Peyer's patch (tissue), 4 donors: Measurements from ENCODE around the gene VCAM1.

Source experiments
- CTCF ChIP-seq, 6 experiments: fragments of 450-650 bp in 4 of 6; fragments of 200-600 bp in 2 of 6; sonication (generic) in 1 of 6; IDR thresholded peaks; one replicate each; pipeline ENCODE4 v1.5.1; 2017 to 2019; ENCODE audit warnings: antibody characterized with exemption in 6 of 6, mild to moderate bottlenecking in 3 of 6, moderate library complexity in 1 of 6
- POLR2A ChIP-seq, 2 donors: fragments of 450-650 bp; IDR thresholded peaks; one replicate each; pipeline ENCODE4 v1.5.1; 2017; ENCODE audit warnings: antibody characterized with exemption in 2 of 2, mild to moderate bottlenecking in 2 of 2, moderate library complexity in 2 of 2

GRCh38 chr1:100714599-100714998 is 4.9 kb upstream of the VCAM1 start:
- TF ChIP-seq POLR2A (IDR thresholded peaks at IDR 0.05) (no peak), CTCF (IDR thresholded peaks at IDR 0.05) (no peak)
